HCT116 (cell line): ENCODE results near the gene VPS39.

Experiments used
- CTCF ChIP-seq, 3 experiments: fragments of 200-600 bp in 1 of 3; sonication (generic) in 1 of 3; IDR thresholded peaks in 2 of 3; conservative IDR thresholded peaks in 1 of 3; 2 replicates each; pipeline ENCODE4 v1.5.1; 2012 to 2017; ENCODE audit warnings: low read depth in 2 of 3, low read length in 2 of 3, antibody characterized with exemption in 1 of 3, borderline replicate concordance in 1 of 3, control low read depth in 1 of 3, mild to moderate bottlenecking in 1 of 3, mixed read lengths in 1 of 3, mixed run types in 1 of 3, moderate library complexity in 1 of 3; ENCODE audit not compliant: insufficient read depth in 1 of 3
- EGR1 ChIP-seq: IDR thresholded peaks from 2 replicates; pipeline ENCODE4 v1.6.1; 2012; ENCODE audit warnings: low read depth
- EZH2 ChIP-seq: fragments of 200-600 bp; sonication (generic); IDR thresholded peaks from 2 replicates; pipeline ENCODE4 v1.6.1; 2017; ENCODE audit warnings: antibody characterized with exemption, mixed run types
- FOSL1 ChIP-seq: IDR thresholded peaks from 2 replicates; pipeline ENCODE4 v1.6.1; 2012; ENCODE audit warnings: low read depth
- JUND ChIP-seq: IDR thresholded peaks from 2 replicates; pipeline ENCODE4 v1.6.1; 2012
- MAX ChIP-seq: IDR thresholded peaks from 2 replicates; pipeline ENCODE4 v1.6.1; 2012
- POLR2A ChIP-seq: IDR thresholded peaks from 2 replicates; pipeline ENCODE4 v1.7.0; 2011; ENCODE audit warnings: borderline replicate concordance; ENCODE audit not compliant: insufficient read depth, insufficient read length; ENCODE audit errors: extremely low read depth
- RAD21 ChIP-seq: IDR thresholded peaks from 2 replicates; pipeline ENCODE4 v1.6.1; 2012; ENCODE audit warnings: low read depth, mild to moderate bottlenecking
- REST ChIP-seq: IDR thresholded peaks from 2 replicates; pipeline ENCODE4 v1.6.1; 2012; ENCODE audit warnings: low read depth
- YY1 ChIP-seq: IDR thresholded peaks from 2 replicates; pipeline ENCODE4 v1.6.1; 2011; ENCODE audit warnings: low read length, low read depth, moderate library complexity, mild to moderate bottlenecking; ENCODE audit not compliant: insufficient replicate concordance; ENCODE audit errors: extremely low read depth

- TF ChIP-seq POLR2A (no peak), FOSL1 (no peak), JUND (no peak), CTCF (IDR thresholded peaks at IDR 0.05 in 2 of 3, conservative IDR thresholded peaks at IDR 0.05 in 1 of 3; ENCODE audit: borderline replicate concordance in 1 of 3, insufficient read depth in 1 of 3, low read depth in 2 of 3, low read length in 2 of 3) (no peak), RAD21 (no peak), YY1 (no peak), MAX (no peak), EGR1 (no peak), EZH2 (no peak), REST (no peak)
Measured at GRCh38 chr15:42123546-42123945, 84.6 kb downstream of the VPS39 start.
